Measurements from ENCODE around the gene TMEM72.

TMEM72 gene

DNA sequence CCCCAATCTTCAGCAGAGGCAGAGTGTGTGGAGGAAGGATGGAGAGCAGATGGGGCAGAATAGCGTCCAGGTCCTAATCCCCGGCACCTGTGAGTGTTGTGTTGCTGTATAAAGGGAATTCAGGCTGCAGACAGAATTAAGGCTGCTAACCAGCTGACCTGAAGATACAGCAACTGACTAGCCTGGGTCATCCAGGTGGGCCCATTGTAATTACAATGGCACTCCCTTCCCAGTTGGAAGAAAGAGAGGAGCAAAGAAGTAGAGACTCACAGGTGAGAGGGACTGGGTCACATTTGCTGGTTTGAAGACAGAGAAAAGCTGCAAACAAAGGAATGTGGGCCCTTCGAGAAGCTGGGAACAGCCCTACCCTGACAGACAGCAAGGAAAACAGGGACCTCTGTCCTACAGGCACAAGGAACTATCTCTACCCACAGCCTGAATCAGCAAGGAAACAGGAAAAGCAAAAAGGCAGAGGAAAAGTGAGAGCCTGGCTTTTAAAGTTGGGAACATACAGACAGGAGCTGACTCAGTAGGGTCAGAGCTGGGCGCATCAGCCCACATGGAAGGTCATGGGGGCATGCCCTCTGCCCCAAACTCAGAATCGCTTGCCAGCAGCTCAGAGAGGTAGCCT lies 11.6 kb upstream of the TMEM72 start:
- Histone ChIP-seq H3K9me3 (ENCODE audit: insufficient read depth, low read length, severe bottlenecking) (no peaks in the 10 kb centered on the region), H2AFZ (ENCODE audit: low read depth, low read length) (no peak overlapping the region), H4K20me1 (ENCODE audit: insufficient read depth, low read length) (no peaks in the 10 kb centered on the region), H3K79me2 (ENCODE audit: insufficient read depth, low read length) (no peaks in the 10 kb centered on the region), H3K4me3 (ENCODE audit: low read depth in 1 of 2, low read length in 2 of 2) (no peak overlapping the region), H3K9ac (ENCODE audit: low read depth, low read length) (no peak overlapping the region), H3K27me3 (ENCODE audit: insufficient read depth, low read length, poor library complexity) (no peaks in the 10 kb centered on the region), H3K4me1 (ENCODE audit: insufficient read depth, low read length) (no peaks in the 10 kb centered on the region), H3K27ac (ENCODE audit: low read length) (no peak overlapping the region), H3K36me3 (ENCODE audit: insufficient read depth, low read length) (no peaks in the 10 kb centered on the region), H3K4me2 (ENCODE audit: insufficient read depth, low read length) (no peak overlapping the region)
- DNase-seq, result no peak
- ATAC-seq (ENCODE audit: insufficient read depth, low read depth), result no peak
- TF ChIP-seq EZH2 (IDR thresholded peaks at IDR 0.05; ENCODE audit: borderline replicate concordance, low read depth, low read length, severe bottlenecking), result no peak
- TF ChIP-seq, protein P1, sequence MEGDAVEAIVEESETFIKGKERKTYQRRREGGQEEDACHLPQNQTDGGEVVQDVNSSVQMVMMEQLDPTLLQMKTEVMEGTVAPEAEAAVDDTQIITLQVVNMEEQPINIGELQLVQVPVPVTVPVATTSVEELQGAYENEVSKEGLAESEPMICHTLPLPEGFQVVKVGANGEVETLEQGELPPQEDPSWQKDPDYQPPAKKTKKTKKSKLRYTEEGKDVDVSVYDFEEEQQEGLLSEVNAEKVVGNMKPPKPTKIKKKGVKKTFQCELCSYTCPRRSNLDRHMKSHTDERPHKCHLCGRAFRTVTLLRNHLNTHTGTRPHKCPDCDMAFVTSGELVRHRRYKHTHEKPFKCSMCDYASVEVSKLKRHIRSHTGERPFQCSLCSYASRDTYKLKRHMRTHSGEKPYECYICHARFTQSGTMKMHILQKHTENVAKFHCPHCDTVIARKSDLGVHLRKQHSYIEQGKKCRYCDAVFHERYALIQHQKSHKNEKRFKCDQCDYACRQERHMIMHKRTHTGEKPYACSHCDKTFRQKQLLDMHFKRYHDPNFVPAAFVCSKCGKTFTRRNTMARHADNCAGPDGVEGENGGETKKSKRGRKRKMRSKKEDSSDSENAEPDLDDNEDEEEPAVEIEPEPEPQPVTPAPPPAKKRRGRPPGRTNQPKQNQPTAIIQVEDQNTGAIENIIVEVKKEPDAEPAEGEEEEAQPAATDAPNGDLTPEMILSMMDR (IDR thresholded peaks at IDR 0.05; ENCODE audit: borderline replicate concordance, extremely low read depth, low read length, poor library complexity, severe bottlenecking), result no peak

DNA sequence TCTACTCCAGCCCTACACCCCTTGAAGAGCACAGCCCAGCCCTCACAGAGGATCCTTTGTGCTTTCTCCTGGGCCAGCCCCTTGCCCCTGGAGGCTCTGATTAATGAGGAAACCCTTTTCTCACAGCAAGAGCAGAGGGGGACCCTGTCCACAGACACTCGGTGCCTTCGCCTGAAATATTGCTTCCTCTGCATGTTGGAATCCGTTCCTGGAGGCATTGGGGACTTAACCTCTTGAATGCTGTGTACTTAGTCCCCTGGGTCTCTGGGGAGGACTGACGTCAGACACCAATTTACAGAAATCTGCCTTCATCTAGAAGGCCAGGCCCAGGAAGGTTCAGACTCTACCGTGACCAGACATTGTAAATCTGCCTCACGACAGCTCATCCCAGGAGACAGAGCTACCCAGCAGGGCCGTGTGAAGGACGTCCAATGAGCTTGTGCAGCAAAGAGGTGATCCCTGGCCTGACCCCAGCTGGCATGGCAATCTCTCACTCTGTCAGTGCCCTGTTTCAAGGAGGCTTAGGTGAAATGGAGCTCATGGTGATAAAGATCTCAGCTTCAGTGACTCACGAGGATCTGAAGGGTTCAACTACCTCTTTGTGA lies 8.1 kb upstream of the TMEM72 start:
- Histone ChIP-seq H4K20me1 (ENCODE audit: insufficient read depth, low read length) (no peaks in the 10 kb centered on the region), H3K36me3 (ENCODE audit: insufficient read depth, low read length) (no peaks in the 10 kb centered on the region), H3K27me3 (ENCODE audit: insufficient read depth, low read length, poor library complexity) (no peaks in the 10 kb centered on the region), H3K9me3 (ENCODE audit: insufficient read depth, low read length, severe bottlenecking) (no peaks in the 10 kb centered on the region), H3K4me3 (ENCODE audit: low read depth in 1 of 2, low read length in 2 of 2) (no peak overlapping the region), H3K27ac (ENCODE audit: low read length) (no peak overlapping the region), H3K4me2 (ENCODE audit: insufficient read depth, low read length) (no peak overlapping the region), H3K9ac (ENCODE audit: low read depth, low read length) (no peak overlapping the region), H3K79me2 (ENCODE audit: insufficient read depth, low read length) (no peaks in the 10 kb centered on the region), H3K4me1 (ENCODE audit: insufficient read depth, low read length) (no peaks in the 10 kb centered on the region), H2AFZ (ENCODE audit: low read depth, low read length) (no peak overlapping the region)
- TF ChIP-seq EZH2 (IDR thresholded peaks at IDR 0.05; ENCODE audit: borderline replicate concordance, low read depth, low read length, severe bottlenecking), result no peak
- TF ChIP-seq, protein P1 (IDR thresholded peaks at IDR 0.05; ENCODE audit: borderline replicate concordance, extremely low read depth, low read length, poor library complexity, severe bottlenecking), result no peak
- no peak for DNase-seq
- no peak for ATAC-seq (ENCODE audit: insufficient read depth, low read depth)

DNA sequence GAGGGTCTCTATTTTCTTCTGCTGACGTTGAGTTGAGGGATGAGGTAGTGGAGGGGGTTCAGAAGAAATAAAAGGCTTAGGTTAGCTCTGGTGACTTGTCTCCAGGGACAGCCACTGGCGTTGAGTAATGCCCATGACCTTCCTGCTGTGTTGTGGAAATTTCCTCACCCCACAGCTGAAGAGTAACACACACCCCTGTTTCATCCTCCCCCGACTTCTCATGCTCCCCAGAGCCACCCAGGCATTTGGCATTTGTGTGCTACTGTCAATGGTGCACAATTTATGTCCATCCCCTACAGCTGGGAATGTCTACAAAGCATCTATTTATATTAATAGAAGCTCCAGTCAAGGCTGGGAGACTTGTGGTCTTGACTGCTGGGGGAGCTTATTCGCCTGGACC lies 4.7 kb upstream of the TMEM72 start:
- ATAC-seq (ENCODE audit: insufficient read depth, low read depth) (no peak), DNase-seq (no peak)
- Histone ChIP-seq H3K36me3 (ENCODE audit: insufficient read depth, low read length) (no peaks in the 10 kb centered on the region), H2AFZ (ENCODE audit: low read depth, low read length) (no peak overlapping the region), H4K20me1 (ENCODE audit: insufficient read depth, low read length) (no peaks in the 10 kb centered on the region), H3K4me3 (ENCODE audit: low read depth in 1 of 2, low read length in 2 of 2) (no peak overlapping the region), H3K9me3 (ENCODE audit: insufficient read depth, low read length, severe bottlenecking) (no peaks in the 10 kb centered on the region), H3K27me3 (ENCODE audit: insufficient read depth, low read length, poor library complexity) (no peaks in the 10 kb centered on the region), H3K4me1 (ENCODE audit: insufficient read depth, low read length) (no peaks in the 10 kb centered on the region), H3K79me2 (ENCODE audit: insufficient read depth, low read length) (no peaks in the 10 kb centered on the region), H3K27ac (ENCODE audit: low read length) (no peak overlapping the region), H3K9ac (ENCODE audit: low read depth, low read length) (no peak overlapping the region), H3K4me2 (ENCODE audit: insufficient read depth, low read length) (no peak overlapping the region)
- TF ChIP-seq EZH2 (IDR thresholded peaks at IDR 0.05; ENCODE audit: borderline replicate concordance, low read depth, low read length, severe bottlenecking), result no peak
- TF ChIP-seq, protein P1 (IDR thresholded peaks at IDR 0.05; ENCODE audit: borderline replicate concordance, extremely low read depth, low read length, poor library complexity, severe bottlenecking), result no peak

Measured in DND-41 (cell line).